Activated CD4-positive, alpha-beta T cell treated with anti-CD3 and anti-CD28 coated beads, Interleukin-2, amount 50 U/mL, for 1 hour (primary cell): ENCODE results near the gene STRIP1.
"Not testable (repeated sequence)": the region's sequence is repeated elsewhere in the genome, so short reads cannot be mapped to it uniquely, and the experiment has no call there.

Experiments used
- DNase-seq: peaks from one replicate; pipeline ENCODE4 v3.0.0-alpha.2; 2020

STRIP1 gene

GRCh38 chr1:110008971-110009565 lies 25.4 kb upstream of the STRIP1 start:
- DNase-seq = no peak

GRCh38 chr1:110011527-110012041 lies 22.8 kb upstream of the STRIP1 start:
- peak; percentile 12 for DNase-seq

- no peak for DNase-seq
Measured at GRCh38 chr1:110012100-110012780, 22.2 kb upstream of the STRIP1 start.

- DNase-seq = no peak
Measured at GRCh38 chr1:110017792-110018191, 16.6 kb upstream of the STRIP1 start.

- no peak for DNase-seq
Measured at GRCh38 chr1:110018396-110018795, 16.0 kb upstream of the STRIP1 start.

- no peak for DNase-seq
Measured at GRCh38 chr1:110019770-110020169, 14.7 kb upstream of the STRIP1 start.

- DNase-seq = no peak
Measured at GRCh38 chr1:110021285-110021684, 13.1 kb upstream of the STRIP1 start.

GRCh38 chr1:110024613-110025012 lies 9.8 kb upstream of the STRIP1 start:
- no peak for DNase-seq

GRCh38 chr1:110030687-110031086 lies 3.7 kb upstream of the STRIP1 start:
- not testable (repeated sequence) for DNase-seq

GRCh38 chr1:110032327-110032726 lies 2.1 kb upstream of the STRIP1 start:
- no peak for DNase-seq

- DNase-seq = no peak
Measured at GRCh38 chr1:110033421-110033820, 1.0 kb upstream of the STRIP1 start.

- DNase-seq = no peak
Measured at GRCh38 chr1:110034040-110034450, 379 bp upstream of the STRIP1 start.

- DNase-seq = no peak
Measured at GRCh38 chr1:110035236-110035752, 870 bp downstream of the STRIP1 start.

- DNase-seq = no peak
Measured at GRCh38 chr1:110038271-110038670, 3.8 kb downstream of the STRIP1 start.

GRCh38 chr1:110039641-110040040 lies 5.2 kb downstream of the STRIP1 start:
- no peak for DNase-seq

GRCh38 chr1:110040548-110040947 lies 6.1 kb downstream of the STRIP1 start:
- no peak for DNase-seq

- DNase-seq = no peak
Measured at GRCh38 chr1:110043016-110043415, 8.6 kb downstream of the STRIP1 start.

GRCh38 chr1:110047463-110047862 lies 13.0 kb downstream of the STRIP1 start:
- DNase-seq = no peak

GRCh38 chr1:110048240-110048639 lies 13.8 kb downstream of the STRIP1 start:
- DNase-seq = no peak

- DNase-seq = no peak
Measured at GRCh38 chr1:110048923-110049601, 14.6 kb downstream of the STRIP1 start.

GRCh38 chr1:110049801-110050601 lies 15.6 kb downstream of the STRIP1 start:
- no peak for DNase-seq

- DNase-seq = no peak
Measured at GRCh38 chr1:110050602-110051261, 16.3 kb downstream of the STRIP1 start.
